Neuronal stem cell (in vitro differentiated cells): ENCODE data around the gene LIN54.

Experiments
- DNase-seq: peaks from one replicate; pipeline ENCODE4 v3.0.0-alpha.2; 2013; ENCODE audit warnings: low spot score
- H2AFZ ChIP-seq: one replicate; pipeline ENCODE4 v1.6.1; 2013; ENCODE audit warnings: mild to moderate bottlenecking, low read length, inconsistent platforms
- H2AK5ac ChIP-seq: 2 replicates; pipeline ENCODE4 v1.6.1; 2013; ENCODE audit warnings: low read depth, mild to moderate bottlenecking, inconsistent platforms, low read length, moderate library complexity, mixed read lengths
- H2BK120ac ChIP-seq: 2 replicates; pipeline ENCODE4 v1.6.1; 2013; ENCODE audit warnings: low read depth, mild to moderate bottlenecking, inconsistent platforms, low read length, moderate library complexity, mixed read lengths
- H2BK12ac ChIP-seq: one replicate; pipeline ENCODE4 v1.6.1; 2013; ENCODE audit warnings: low read length, inconsistent platforms
- H2BK15ac ChIP-seq: 2 replicates; pipeline ENCODE4 v1.6.1; 2013; ENCODE audit warnings: mild to moderate bottlenecking, low read length, inconsistent platforms, mixed read lengths
- H2BK5ac ChIP-seq: one replicate; pipeline ENCODE4 v1.6.1; 2013; ENCODE audit warnings: inconsistent platforms, mild to moderate bottlenecking, low read length, moderate library complexity
- H3K14ac ChIP-seq: one replicate; pipeline ENCODE4 v1.6.1; 2013; ENCODE audit warnings: low read length, inconsistent platforms
- H3K18ac ChIP-seq: 2 replicates; pipeline ENCODE4 v1.6.1; 2013; ENCODE audit warnings: low read length, inconsistent platforms
- H3K23ac ChIP-seq: 2 replicates; pipeline ENCODE4 v1.6.1; 2013; ENCODE audit warnings: low read depth, mild to moderate bottlenecking, mixed read lengths, low read length, inconsistent platforms; ENCODE audit not compliant: poor library complexity
- H3K27ac ChIP-seq: replicated peaks from 3 replicates; pipeline ENCODE4 v1.5.1; 2013; ENCODE audit warnings: low read length, inconsistent platforms
- H3K27me3 ChIP-seq, 3 experiments: 2 replicates each; pipeline ENCODE4 v1.6.1; 2013; ENCODE audit warnings: low read length in 3 of 3, mild to moderate bottlenecking in 2 of 3, inconsistent platforms in 1 of 3, low read depth in 1 of 3, mixed read lengths in 1 of 3, moderate library complexity in 1 of 3; ENCODE audit not compliant: control insufficient read depth in 3 of 3, insufficient read depth in 3 of 3
- H3K36me3 ChIP-seq, 2 donors: replicated peaks in 1 of 2; 2 replicates each; pipeline ENCODE4 v1.6.1; 2013; ENCODE audit warnings: low read length in 2 of 2; ENCODE audit not compliant: control insufficient read depth in 2 of 2, insufficient read depth in 2 of 2
- H3K4ac ChIP-seq: 2 replicates; pipeline ENCODE4 v1.6.1; 2013; ENCODE audit warnings: inconsistent platforms, mild to moderate bottlenecking, low read length, moderate library complexity
- H3K4me1 ChIP-seq, 2 donors: 1 replicate in 1 of 2; 2 replicates in 1 of 2; pipeline ENCODE4 v1.6.1; 2013; ENCODE audit warnings: low read length in 2 of 2, low read depth in 1 of 2; ENCODE audit not compliant: control insufficient read depth in 2 of 2, insufficient read depth in 1 of 2
- H3K4me2 ChIP-seq: one replicate; pipeline ENCODE4 v1.6.1; 2013; ENCODE audit warnings: mild to moderate bottlenecking, low read length, inconsistent platforms; ENCODE audit not compliant: insufficient read depth, poor library complexity, severe bottlenecking
- H3K4me3 ChIP-seq, 2 donors: 2 replicates each; pipeline ENCODE4 v1.5.1; 2013; ENCODE audit warnings: low read length in 2 of 2, mild to moderate bottlenecking in 2 of 2, inconsistent platforms in 1 of 2, moderate library complexity in 1 of 2
- H3K79me1 ChIP-seq: one replicate; pipeline ENCODE4 v1.6.1; 2013; ENCODE audit warnings: low read depth, mild to moderate bottlenecking, inconsistent platforms, low read length, moderate library complexity
- H3K9ac ChIP-seq: one replicate; pipeline ENCODE4 v1.6.1; 2013; ENCODE audit warnings: mild to moderate bottlenecking, low read depth, low read length, inconsistent platforms; ENCODE audit not compliant: poor library complexity
- H3K9me3 ChIP-seq, 2 donors: replicated peaks in 1 of 2; 2 replicates each; pipeline versions ENCODE3 to v1.6.1; 2013; ENCODE audit warnings: low read length in 2 of 2, mild to moderate bottlenecking in 2 of 2, inconsistent platforms in 1 of 2, low read depth in 1 of 2, mixed read lengths in 1 of 2, moderate library complexity in 1 of 2; ENCODE audit not compliant: control insufficient read depth in 2 of 2, insufficient read depth in 1 of 2
- H4K8ac ChIP-seq: one replicate; pipeline ENCODE4 v1.6.1; 2013; ENCODE audit warnings: low read depth, mild to moderate bottlenecking, inconsistent platforms, low read length, moderate library complexity
- H4K91ac ChIP-seq: one replicate; pipeline ENCODE4 v1.6.1; 2013; ENCODE audit warnings: low read length, low read depth, mild to moderate bottlenecking, inconsistent platforms; ENCODE audit not compliant: poor library complexity
- WGBS, 2 donors: extraction: QIAGEN DNeasy Blood & Tissue Kit; methylation state at CpG; one replicate each; pipeline ENCODE4 v1.1.7; 2013; ENCODE audit warnings: missing lambda C conversion rate in 2 of 2, mixed read lengths in 1 of 2; ENCODE audit not compliant: insufficient read length in 2 of 2, insufficient replicate concordance in 1 of 2; ENCODE audit errors: extremely low coverage in 2 of 2; 5-methylcytosine and 5-hydroxymethylcytosine counted together

Gene LIN54

GRCh38 chr4:82930848-82931755 is 79.5 kb downstream of the LIN54 start:
- H4K91ac ChIP-seq: no peak overlapping the region
- no peak overlapping the region for H3K14ac ChIP-seq
- H3K9ac ChIP-seq: no peak overlapping the region
- no peak overlapping the region for H2BK5ac ChIP-seq
- H4K8ac ChIP-seq: no peak overlapping the region
- H3K4me2 ChIP-seq: no peak overlapping the region
- no CpG with 5 or more reads among the region's 5 CpGs for WGBS, 2 donors
- H2BK15ac ChIP-seq: no peak overlapping the region
- H3K9me3 ChIP-seq: peaks cover 0 to 1% of the 10 kb centered on the region in 2 donors
- no peaks in the 10 kb centered on the region for H3K27me3 ChIP-seq
- peaks cover 4 to 66% of the 10 kb centered on the region in 2 donors for H3K36me3 ChIP-seq
- no peak overlapping the region for H3K18ac ChIP-seq
- no peaks in the 10 kb centered on the region for H3K4me1 ChIP-seq
- no peak overlapping the region for H3K4me3 ChIP-seq
- H3K27ac ChIP-seq: no peak overlapping the region
- H2AK5ac ChIP-seq: no peak overlapping the region
- no peak overlapping the region for H2BK12ac ChIP-seq
- no peak overlapping the region for H3K23ac ChIP-seq
- no peak overlapping the region for H2AFZ ChIP-seq
- DNase-seq: no peak
- H3K79me1 ChIP-seq: no peaks in the 10 kb centered on the region
- H3K4ac ChIP-seq: no peak overlapping the region
- no peak overlapping the region for H2BK120ac ChIP-seq

GRCh38 chr4:82921795-82922194 is 88.8 kb downstream of the LIN54 start:
- H4K8ac ChIP-seq: no peak overlapping the region
- H2BK120ac ChIP-seq: no peak overlapping the region
- H4K91ac ChIP-seq: no peak overlapping the region
- H3K23ac ChIP-seq: no peak overlapping the region
- H2AFZ ChIP-seq: no peak overlapping the region
- DNase-seq: no peak
- no peak overlapping the region for H2BK12ac ChIP-seq
- H2BK5ac ChIP-seq: no peak overlapping the region
- no peak overlapping the region for H3K18ac ChIP-seq
- no peak overlapping the region for H2BK15ac ChIP-seq
- no peak overlapping the region for H3K9ac ChIP-seq
- no peaks in the 10 kb centered on the region for H3K4me1 ChIP-seq
- no peak overlapping the region for H3K14ac ChIP-seq
- H3K36me3 ChIP-seq: peaks cover 4 to 48% of the 10 kb centered on the region in 2 donors
- no peak overlapping the region for H3K4me2 ChIP-seq
- no peaks in the 10 kb centered on the region for H3K27me3 ChIP-seq
- H3K4me3 ChIP-seq: no peak overlapping the region
- no peak overlapping the region for H2AK5ac ChIP-seq
- H3K27ac ChIP-seq: no peak overlapping the region
- H3K4ac ChIP-seq: no peak overlapping the region
- no peaks in the 10 kb centered on the region for H3K9me3 ChIP-seq
- H3K79me1 ChIP-seq: no peaks in the 10 kb centered on the region

- Histone ChIP-seq H4K91ac (no peak overlapping the region), H3K23ac (no peak overlapping the region), H3K4ac (no peak overlapping the region), H3K14ac (no peak overlapping the region), H3K9me3 (no peaks in the 10 kb centered on the region), H2BK120ac (no peak overlapping the region), H3K4me3 (no peak overlapping the region), H3K79me1 (no peaks in the 10 kb centered on the region), H3K27me3 (no peaks in the 10 kb centered on the region), H3K9ac (no peak overlapping the region), H3K27ac (no peak overlapping the region), H4K8ac (no peak overlapping the region), H2AK5ac (no peak overlapping the region), H2BK5ac (no peak overlapping the region), H3K4me1 (no peaks in the 10 kb centered on the region), H3K36me3 (peaks cover 4 to 50% of the 10 kb centered on the region in 2 donors), H2BK15ac (no peak overlapping the region), H3K18ac (no peak overlapping the region), H2AFZ (no peak overlapping the region), H2BK12ac (no peak overlapping the region), H3K4me2 (no peak overlapping the region)
- no CpG with 5 or more reads among the region's 2 CpGs for WGBS, 2 donors
- no peak for DNase-seq
These were observed 91.2 kb downstream of the LIN54 start for GRCh38 chr4:82919386-82919785.

GRCh38 chr4:82918091-82918490 is 92.5 kb downstream of the LIN54 start:
- no CpG with 5 or more reads among the region's 7 CpGs for WGBS, 2 donors
- H3K4me3 ChIP-seq: no peak overlapping the region
- H4K91ac ChIP-seq: no peak overlapping the region
- no peak for DNase-seq
- no peak overlapping the region for H2BK120ac ChIP-seq
- H2BK12ac ChIP-seq: no peak overlapping the region
- H2AK5ac ChIP-seq: no peak overlapping the region
- no peaks in the 10 kb centered on the region for H3K4me1 ChIP-seq
- H3K9me3 ChIP-seq: no peaks in the 10 kb centered on the region
- no peak overlapping the region for H3K4me2 ChIP-seq
- no peak overlapping the region for H2AFZ ChIP-seq
- H2BK5ac ChIP-seq: no peak overlapping the region
- H3K23ac ChIP-seq: no peak overlapping the region
- no peak overlapping the region for H3K14ac ChIP-seq
- no peak overlapping the region for H3K9ac ChIP-seq
- H3K79me1 ChIP-seq: no peaks in the 10 kb centered on the region
- H4K8ac ChIP-seq: no peak overlapping the region
- H3K18ac ChIP-seq: no peak overlapping the region
- no peak overlapping the region for H2BK15ac ChIP-seq
- no peak overlapping the region for H3K27ac ChIP-seq
- H3K36me3 ChIP-seq: peaks cover 4 to 55% of the 10 kb centered on the region in 2 donors
- no peak overlapping the region for H3K4ac ChIP-seq
- H3K27me3 ChIP-seq: no peaks in the 10 kb centered on the region
